ENCODE data around the gene MTARC2. TPM values are rescaled to one million over a fixed set of nuclear protein-coding genes. Genes with fewer than 3 reads are reported as not detected.

The MTARC2 gene
- total and polyA plus RNA-seq, 10 of the 15 experiments (the other 5 are each of a cell fraction or from before 2014, with no cell fraction given): 1.9 to 5.5 (median 3.3) TPM

GRCh38 chr1:220761688-220762427, 13.7 kb downstream of the MTARC2 start:
- CTCF ChIA-PET: interaction anchor here (1.1 to 6.1 kb wide), 3 partner anchors 14 to 309 kb away, joined by 3 to 32 read pairs (median 16); no protein-coding TSS in a partner anchor
- RAD21 ChIA-PET (ENCODE audit: unreplicated experiment): interaction anchor here (1.2 kb wide), 1 partner anchor 15 kb away, joined by 3 read pairs; no protein-coding TSS in a partner anchor
- POLR2A ChIA-PET: no interaction called here
- H3K9ac ChIP-seq (ENCODE audit: control insufficient read depth, insufficient read depth, low read length): no peak overlapping the region
- ATAC-seq: no peak
- no peak overlapping the region for H2AFZ ChIP-seq (ENCODE audit: control insufficient read depth, low read depth, low read length)
- in situ Hi-C loops (cut with MboI) (no loop called here), intact Hi-C loops (cut with micrococcal nuclease; ENCODE audit: unreplicated experiment) (no loop called here)
- WGBS (ENCODE audit: insufficient coverage, insufficient replicate concordance, low lambda C conversion rate, missing lambda C conversion rate): over 99% methylated on average over 7 of the region's 7 CpGs
- no peak overlapping the region for H3K4me3 ChIP-seq
- DNase-seq (ENCODE audit: low read depth, low spot score): no peak
- H3K4me1 ChIP-seq (ENCODE audit: control insufficient read depth, insufficient read depth, low read length): no peaks in the 10 kb centered on the region
- SMC1A ChIA-PET (ENCODE audit: uncharacterized antibody, unreplicated experiment): interaction anchor here (0.6 to 1.9 kb wide), 2 partner anchors 9 to 35 kb away, joined by 3 to 6 read pairs; no protein-coding TSS in a partner anchor
- H3K79me2 ChIP-seq (ENCODE audit: control insufficient read depth, insufficient read depth, low read length): no peaks in the 10 kb centered on the region
- no peaks in the 10 kb centered on the region for H4K20me1 ChIP-seq (ENCODE audit: control insufficient read depth, insufficient read depth)
- no peaks in the 10 kb centered on the region; a peak in 1 of 4 replicates for H3K27me3 ChIP-seq (replicated peaks in 1 of 2; ENCODE audit: control insufficient read depth in 2 of 2, insufficient read depth in 2 of 2, low read length in 1 of 2)
- FAIRE-seq: no peak
- no peak overlapping the region for H3K4me2 ChIP-seq (ENCODE audit: control insufficient read depth, insufficient read depth)
- no peaks in the 10 kb centered on the region for H3K9me3 ChIP-seq (replicated peaks; ENCODE audit: control insufficient read depth, insufficient read depth, low read length)
- no peak overlapping the region for H3K27ac ChIP-seq (ENCODE audit: control insufficient read depth, insufficient read depth)
- no TSS peak for BruUV-seq (replicated peaks)
- TF ChIP-seq PAX5 (IDR thresholded peaks at IDR 0.05; ENCODE audit: borderline replicate concordance, low read depth, low read length): no peak
- no peak for TF ChIP-seq TCF3 (IDR thresholded peaks at IDR 0.05; ENCODE audit: borderline replicate concordance, insufficient read depth, low read depth, low read length)
- TF ChIP-seq MEF2A (IDR thresholded peaks at IDR 0.05; ENCODE audit: insufficient read depth, low read depth, low read length): no peak
- TF ChIP-seq, protein P1, sequence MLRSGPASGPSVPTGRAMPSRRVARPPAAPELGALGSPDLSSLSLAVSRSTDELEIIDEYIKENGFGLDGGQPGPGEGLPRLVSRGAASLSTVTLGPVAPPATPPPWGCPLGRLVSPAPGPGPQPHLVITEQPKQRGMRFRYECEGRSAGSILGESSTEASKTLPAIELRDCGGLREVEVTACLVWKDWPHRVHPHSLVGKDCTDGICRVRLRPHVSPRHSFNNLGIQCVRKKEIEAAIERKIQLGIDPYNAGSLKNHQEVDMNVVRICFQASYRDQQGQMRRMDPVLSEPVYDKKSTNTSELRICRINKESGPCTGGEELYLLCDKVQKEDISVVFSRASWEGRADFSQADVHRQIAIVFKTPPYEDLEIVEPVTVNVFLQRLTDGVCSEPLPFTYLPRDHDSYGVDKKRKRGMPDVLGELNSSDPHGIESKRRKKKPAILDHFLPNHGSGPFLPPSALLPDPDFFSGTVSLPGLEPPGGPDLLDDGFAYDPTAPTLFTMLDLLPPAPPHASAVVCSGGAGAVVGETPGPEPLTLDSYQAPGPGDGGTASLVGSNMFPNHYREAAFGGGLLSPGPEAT (IDR thresholded peaks at IDR 0.05; ENCODE audit: low read depth): no peak
- TF ChIP-seq HDAC2 (IDR thresholded peaks at IDR 0.05): no peak
- no peak for TF ChIP-seq ZBED1 (IDR thresholded peaks at IDR 0.05; ENCODE audit: borderline replicate concordance)
- TF ChIP-seq ZNF592 (IDR thresholded peaks at IDR 0.05): no peak
- no peak for TF ChIP-seq GATAD2B (conservative IDR thresholded peaks at IDR 0.05; ENCODE audit: low read depth)
- no peak for TF ChIP-seq SRF (IDR thresholded peaks at IDR 0.05; ENCODE audit: low read depth in 2 of 2, low read length in 2 of 2)
- H3K36me3 ChIP-seq (ENCODE audit: control insufficient read depth in 2 of 2, insufficient read depth in 2 of 2, low read length in 1 of 2): no peaks in the 10 kb centered on the region

All from GM12878 (cell line).